Activated CD8-positive, alpha-beta T cell treated with anti-CD3 and anti-CD28 coated beads for 36 hours (primary cell): Measurements from ENCODE around the gene SPRY4. TPM values are rescaled to one million over a fixed set of nuclear protein-coding genes. Genes with fewer than 3 reads are reported as not detected.
"Not testable (repeated sequence)": the region's sequence is repeated elsewhere in the genome, so short reads cannot be mapped to it uniquely, and the experiment has no call there.

Experiments used
- ATAC-seq: fragments of 200-7000 bp; cut with Tn5 transposase; one replicate; pipeline ENCODE4 v1.10.0; 2021; ENCODE audit warnings: mild to moderate bottlenecking, moderate library complexity
- CTCF ChIA-PET: fragments of 350-600 bp; sonication (Branson Sonifier 250); formaldehyde crosslinking; loops from one replicate; lab custom pipeline; 2021; ENCODE audit warnings: antibody characterized with exemption; lab: Charles Lee
- POLR2A ChIA-PET: fragments of 350-600 bp; sonication (Branson Sonifier 250); formaldehyde crosslinking; loops from one replicate; lab custom pipeline; 2021; ENCODE audit warnings: antibody characterized with exemption; lab: Charles Lee
- DNase-seq: peaks from one replicate; pipeline ENCODE4 v3.0.0-alpha.2; 2020
- H3K27ac Mint-ChIP-seq: one replicate; pipeline ENCODE4 v1.8.0; 2021; ENCODE audit warnings: mild to moderate bottlenecking, mixed read lengths
- H3K27me3 Mint-ChIP-seq: one replicate; pipeline ENCODE4 v1.8.0; 2021; ENCODE audit warnings: mixed read lengths
- H3K36me3 Mint-ChIP-seq: one replicate; pipeline ENCODE4 v1.8.0; 2021; ENCODE audit warnings: low read depth, mixed read lengths
- H3K4me1 Mint-ChIP-seq: one replicate; pipeline ENCODE4 v1.8.0; 2021; ENCODE audit warnings: low read depth, mixed read lengths
- H3K4me3 Mint-ChIP-seq: one replicate; pipeline ENCODE4 v1.8.0; 2021; ENCODE audit warnings: mild to moderate bottlenecking, moderate library complexity, mixed read lengths
- H3K9me3 Mint-ChIP-seq: one replicate; pipeline ENCODE4 v1.8.0; 2021; ENCODE audit warnings: mixed read lengths
- CTCF ChIP-seq: fragments of 200-600 bp; IDR thresholded peaks from one replicate; pipeline ENCODE4 v1.8.0; 2022; ENCODE audit warnings: antibody characterized with exemption, mild to moderate bottlenecking
- intact Hi-C: fragments of 100-400 bp; cut with micrococcal nuclease; formaldehyde crosslinking; loops from one replicate; pipeline ENCODE4 v1.10.0; 2022
- total RNA-seq, 2 experiments: library from RNA; stranded (reverse); gene quantifications; one replicate each; pipeline ENCODE4 v1.2.3, GENCODE V29; 2021

The SPRY4 gene
- total RNA-seq, 2 experiments from 2014 or later = 0.90 to 1.0 TPM

- H3K4me1 Mint-ChIP-seq = no peaks in the 10 kb centered on the region
- no peaks in the 10 kb centered on the region for H3K27me3 Mint-ChIP-seq
- CTCF ChIA-PET = interaction anchor here (1.2 kb wide), 1 partner anchor 19 kb away, joined by 3 read pairs; no protein-coding TSS in a partner anchor
- DNase-seq = no peak
- no peak for ATAC-seq
- no peaks in the 10 kb centered on the region for H3K36me3 Mint-ChIP-seq
- TF ChIP-seq CTCF = no peak
- H3K27ac Mint-ChIP-seq = no peak overlapping the region
- H3K9me3 Mint-ChIP-seq = no peaks in the 10 kb centered on the region
- H3K4me3 Mint-ChIP-seq = no peak overlapping the region
- POLR2A ChIA-PET = interaction anchor here (0.6 to 0.9 kb wide), 3 partner anchors 50 to 646 kb away, joined by 3 to 4 read pairs (median 4); no protein-coding TSS in a partner anchor
- intact Hi-C loops = no loop called here
Observed at GRCh38 chr5:142298789-142299188, 26.0 kb downstream of the SPRY4 start.

GRCh38 chr5:142297786-142298185 is 27.0 kb downstream of the SPRY4 start:
- H3K9me3 Mint-ChIP-seq, H3K27ac Mint-ChIP-seq, POLR2A ChIA-PET, H3K36me3 Mint-ChIP-seq, intact Hi-C loops, ATAC-seq, H3K4me1 Mint-ChIP-seq, H3K4me3 Mint-ChIP-seq, DNase-seq, H3K27me3 Mint-ChIP-seq: not testable (repeated sequence)
- CTCF ChIA-PET = interaction anchor here (1.2 kb wide), 1 partner anchor 18 kb away, joined by 3 read pairs; no protein-coding TSS in a partner anchor

- POLR2A ChIA-PET = no interaction called here
- CTCF ChIA-PET = interaction anchor here (1.4 kb wide), 1 partner anchor 252 kb away, joined by 5 read pairs; no protein-coding TSS in a partner anchor
Observed at GRCh38 chr5:142296914-142297417, 27.9 kb downstream of the SPRY4 start.

GRCh38 chr5:142295960-142296860 is 28.6 kb downstream of the SPRY4 start:
- POLR2A ChIA-PET = no interaction called here
- H3K36me3 Mint-ChIP-seq = no peaks in the 10 kb centered on the region
- no peaks in the 10 kb centered on the region for H3K27me3 Mint-ChIP-seq
- DNase-seq (no peak), ATAC-seq (no peak)
- no peak overlapping the region for H3K27ac Mint-ChIP-seq
- intact Hi-C loops = no loop called here
- no peaks in the 10 kb centered on the region for H3K9me3 Mint-ChIP-seq
- no peak for TF ChIP-seq CTCF
- CTCF ChIA-PET = interaction anchor here (1.4 kb wide), 1 partner anchor 253 kb away, joined by 5 read pairs; no protein-coding TSS in a partner anchor
- no peak overlapping the region for H3K4me3 Mint-ChIP-seq
- no peaks in the 10 kb centered on the region for H3K4me1 Mint-ChIP-seq

More at GRCh38 chr5:142296914-142297417, 27.9 kb downstream of the SPRY4 start:
- no peaks in the 10 kb centered on the region for H3K4me1 Mint-ChIP-seq
- no peak for ATAC-seq
- TF ChIP-seq CTCF = no peak
- DNase-seq = no peak
- H3K27me3 Mint-ChIP-seq = no peaks in the 10 kb centered on the region
- no peaks in the 10 kb centered on the region for H3K9me3 Mint-ChIP-seq
- no peak overlapping the region for H3K27ac Mint-ChIP-seq
- H3K36me3 Mint-ChIP-seq = no peaks in the 10 kb centered on the region
- intact Hi-C loops = no loop called here
- H3K4me3 Mint-ChIP-seq = no peak overlapping the region

GRCh38 chr5:142295084-142295758 is 29.6 kb downstream of the SPRY4 start:
- H3K4me1 Mint-ChIP-seq = no peaks in the 10 kb centered on the region
- CTCF ChIA-PET = no interaction called here
- ATAC-seq (no peak), DNase-seq (no peak)
- H3K36me3 Mint-ChIP-seq = no peaks in the 10 kb centered on the region
- POLR2A ChIA-PET = no interaction called here
- H3K9me3 Mint-ChIP-seq = no peaks in the 10 kb centered on the region
- intact Hi-C loops = no loop called here
- H3K27me3 Mint-ChIP-seq = no peaks in the 10 kb centered on the region
- TF ChIP-seq CTCF = no peak
- no peak overlapping the region for H3K4me3 Mint-ChIP-seq
- H3K27ac Mint-ChIP-seq = no peak overlapping the region
